Body of pancreas (tissue), 4 donors: Measurements from ENCODE around the gene MST1. TPM values are rescaled to one million over a fixed set of nuclear protein-coding genes. Genes with fewer than 3 reads are reported as not detected.

Source experiments
- ATAC-seq: fragments of 150-250 bp; one replicate; pipeline ENCODE4 v1.9.1; 2016
- DNase-seq, 4 donors: peaks; one replicate each; pipeline ENCODE4 v3.0.0-alpha.2; 2019
- H3K27ac ChIP-seq, 4 donors: fragments of 200-600 bp; sonication (generic); 1 replicate in 3 of 4; 2 replicates in 1 of 4; pipeline versions ENCODE4 v1.5.1 to v1.6.1; 2016 to 2019; ENCODE audit warnings: mild to moderate bottlenecking in 1 of 4, mixed read lengths in 1 of 4, moderate library complexity in 1 of 4
- H3K27me3 ChIP-seq, 2 donors: fragments of 200-600 bp; sonication (generic); one replicate each; pipeline ENCODE4 v1.6.0; 2016; ENCODE audit warnings: mild to moderate bottlenecking in 1 of 2
- H3K36me3 ChIP-seq, 2 donors: fragments of 200-600 bp; sonication (generic); replicated peaks in 1 of 2; 2 replicates each; pipeline ENCODE4 v1.5.1; 2016; ENCODE audit warnings: low read depth in 2 of 2; ENCODE audit not compliant: insufficient read depth in 1 of 2
- H3K4me1 ChIP-seq: fragments of 200-600 bp; sonication (generic); one replicate; pipeline ENCODE4 v1.6.0; 2016
- H3K4me3 ChIP-seq, 2 donors: fragments of 200-600 bp; sonication (generic); 1 replicate in 1 of 2; 2 replicates in 1 of 2; pipeline ENCODE4 v1.5.1; 2016 to 2019
- H3K9me3 ChIP-seq, 3 donors: fragments of 200-600 bp; sonication (generic); 1 replicate in 2 of 3; 2 replicates in 1 of 3; pipeline ENCODE4 v1.5.1; 2016
- CTCF ChIP-seq, 7 experiments: fragments of 450-650 bp in 4 of 7; fragments of 200-600 bp in 3 of 7; sonication (generic) in 3 of 7; IDR thresholded peaks; one replicate each; pipeline ENCODE4 v1.5.1; 2016 to 2019; ENCODE audit warnings: antibody characterized with exemption in 7 of 7
- POLR2A ChIP-seq, 3 donors: fragments of 450-650 bp; IDR thresholded peaks; one replicate each; pipeline ENCODE4 v1.6.1; 2016; ENCODE audit warnings: antibody characterized with exemption in 3 of 3, mild to moderate bottlenecking in 2 of 3
- WGBS, 2 donors: methylation state at CpG; one replicate each; pipeline ENCODE4 v1.1.5; 2017; 5-methylcytosine and 5-hydroxymethylcytosine counted together
- intact Hi-C: fragments of 100-400 bp; cut with DNase I; formaldehyde crosslinking; loops from one replicate; pipeline ENCODE4 v1.15.1; 2023
- total RNA-seq, 2 donors: library from RNA; depleted of rRNA; stranded (reverse); fragments of >200 nt; gene quantifications; one replicate each; pipeline ENCODE4 v1.1.0, GENCODE V29; 2016

The MST1 gene
- total RNA-seq, 2 donors from 2014 or later, result 16.9 to 80.4 TPM

- H3K27ac ChIP-seq, result no peak overlapping the region
- no peaks in the 10 kb centered on the region for H3K36me3 ChIP-seq
- intact Hi-C loops, result no loop called here
- H3K4me1 ChIP-seq, result peaks cover 2% of the 10 kb centered on the region
- H3K27me3 ChIP-seq, result no peaks in the 10 kb centered on the region
- H3K9me3 ChIP-seq, result no peaks in the 10 kb centered on the region
- DNase-seq (peak in 1 of 4 donors; percentile 11), ATAC-seq (no peak)
- TF ChIP-seq POLR2A (IDR thresholded peaks at IDR 0.05) (no peak), CTCF (IDR thresholded peaks at IDR 0.05) (no peak)
- no peak overlapping the region for H3K4me3 ChIP-seq
- 93 to 94% methylated on average over 6 to 23 of the region's 25 CpGs for WGBS, 2 donors
Measured at GRCh38 chr3:49713336-49714105, 24.2 kb upstream of the MST1 start.

- TF ChIP-seq CTCF (IDR thresholded peaks at IDR 0.05) (no peak), POLR2A (IDR thresholded peaks at IDR 0.05) (no peak)
- intact Hi-C loops, result no loop called here
- H3K4me1 ChIP-seq, result no peaks in the 10 kb centered on the region
Measured at GRCh38 chr3:49712631-49713317, 23.5 kb upstream of the MST1 start.

GRCh38 chr3:49712166-49712565 lies 22.9 kb upstream of the MST1 start:
- H3K4me3 ChIP-seq, result no peak overlapping the region
- no peaks in the 10 kb centered on the region for H3K27me3 ChIP-seq
- intact Hi-C loops, result no loop called here
- no peaks in the 10 kb centered on the region for H3K4me1 ChIP-seq
- H3K36me3 ChIP-seq, result no peaks in the 10 kb centered on the region
- DNase-seq (no peak), ATAC-seq (no peak)
- TF ChIP-seq POLR2A (IDR thresholded peaks at IDR 0.05) (no peak), CTCF (IDR thresholded peaks at IDR 0.05) (no peak)
- no peak overlapping the region for H3K27ac ChIP-seq
- 89% methylated on average over 8 to 11 of the region's 11 CpGs for WGBS, 2 donors
- no peaks in the 10 kb centered on the region for H3K9me3 ChIP-seq

More at GRCh38 chr3:49712631-49713317, 23.5 kb upstream of the MST1 start:
- Histone ChIP-seq H3K9me3 (no peaks in the 10 kb centered on the region), H3K4me3 (no peak overlapping the region), H3K36me3 (no peaks in the 10 kb centered on the region), H3K27me3 (no peaks in the 10 kb centered on the region), H3K27ac (no peak overlapping the region)
- ATAC-seq (no peak), DNase-seq (no peak)
- 66 to 67% methylated on average over 4 to 7 of the region's 7 CpGs for WGBS, 2 donors

GRCh38 chr3:49711489-49711888 lies 22.2 kb upstream of the MST1 start:
- WGBS, 2 donors, result 91 to 94% methylated on average over 4 to 5 of the region's 5 CpGs
- no peak for DNase-seq
- H3K9me3 ChIP-seq, result no peaks in the 10 kb centered on the region
- no peaks in the 10 kb centered on the region for H3K27me3 ChIP-seq
- intact Hi-C loops, result no loop called here
- TF ChIP-seq CTCF (IDR thresholded peaks at IDR 0.05) (no peak), POLR2A (IDR thresholded peaks at IDR 0.05) (no peak)
- no peaks in the 10 kb centered on the region for H3K36me3 ChIP-seq
- no peaks in the 10 kb centered on the region for H3K4me1 ChIP-seq
- ATAC-seq, result no peak
- H3K4me3 ChIP-seq, result no peak overlapping the region
- H3K27ac ChIP-seq, result no peak overlapping the region
